Loucy (cell line): ENCODE data around the gene VAT1.

Experiments used
- CTCF ChIP-seq: fragments of 200-600 bp; sonication (generic); conservative IDR thresholded peaks from 2 replicates; pipeline ENCODE4 v1.5.1; 2014; ENCODE audit warnings: mild to moderate bottlenecking, antibody characterized with exemption, low read length
- EZH2phosphoT487 ChIP-seq: fragments of 200-600 bp; IDR thresholded peaks from 2 replicates; pipeline ENCODE4 v1.6.1; 2018; ENCODE audit warnings: antibody characterized with exemption, mild to moderate bottlenecking, moderate library complexity, borderline replicate concordance

- TF ChIP-seq CTCF (no peak), EZH2phosphoT487 (no peak)
Observed at GRCh38 chr17:43034894-43035293, 12.7 kb upstream of the VAT1 start.
